ENCODE results near the gene TSPYL4. TPM values are rescaled to one million over a fixed set of nuclear protein-coding genes. Genes with fewer than 3 reads are reported as not detected.

Gene TSPYL4
- total and polyA plus RNA-seq, 2 of the 8 experiments (the other 6 are each of a cell fraction or from before 2014, with no cell fraction given), result 20.5 to 22.6 TPM

- no peak for TF ChIP-seq CHD7 (IDR thresholded peaks at IDR 0.05; ENCODE audit: insufficient replicate concordance, low read length)
- TF ChIP-seq PHF8 (conservative IDR thresholded peaks at IDR 0.05; ENCODE audit: low read depth, low read length), result no peak
- TF ChIP-seq SIRT6 (IDR thresholded peaks at IDR 0.05; ENCODE audit: low read length), result no peak
- no peak for TF ChIP-seq NRF1 (IDR thresholded peaks at IDR 0.05; ENCODE audit: low read depth, low read length)
- TF ChIP-seq TEAD4 (IDR thresholded peaks at IDR 0.05; ENCODE audit: low read depth, low read length), result no peak
- no peak for TF ChIP-seq SP4 (IDR thresholded peaks at IDR 0.05; ENCODE audit: low read length)
- TF ChIP-seq TAF1 (IDR thresholded peaks at IDR 0.05; ENCODE audit: low read depth, low read length), result no peak
Observed at GRCh38 chr6:116254297-116255056, 602 bp upstream of the TSPYL4 start (continued).
